AG10803 (cell line): ENCODE results near the gene PCDHGA4.
"Not testable (repeated sequence)": the region's sequence is repeated elsewhere in the genome, so short reads cannot be mapped to it uniquely, and the experiment has no call there.

Experiments
- DNase-seq: peaks from one replicate; pipeline ENCODE4 v3.0.0; 2010; ENCODE audit warnings: low read depth
- H3K4me3 ChIP-seq: 2 replicates; pipeline ENCODE4 v1.5.1; 2011; ENCODE audit warnings: mild to moderate bottlenecking, low read length, control low read depth
- CTCF ChIP-seq: conservative IDR thresholded peaks from 2 replicates; pipeline ENCODE4 v1.5.1; 2011; ENCODE audit warnings: mild to moderate bottlenecking, low read length, control low read depth, inconsistent platforms

PCDHGA4 gene

DNA sequence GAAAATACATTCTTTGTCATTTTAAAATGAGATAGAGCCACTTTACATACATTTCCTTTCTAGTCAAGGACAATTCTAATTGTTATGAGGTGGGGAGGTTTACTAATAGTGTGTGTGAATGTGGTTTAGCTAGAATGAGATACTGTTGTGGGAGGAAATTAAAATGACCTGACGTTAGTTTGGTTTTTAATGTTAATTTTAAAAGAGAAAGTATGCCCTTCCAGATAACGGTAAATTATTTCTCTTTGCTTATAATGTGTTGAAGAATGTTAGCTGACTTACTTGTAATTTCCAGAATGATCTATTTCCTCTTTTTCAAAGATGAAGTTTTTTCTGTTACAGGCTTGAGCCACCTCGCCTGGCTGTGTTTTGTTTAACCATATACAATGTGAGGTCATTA lies 32.6 kb upstream of the PCDHGA4 start:
- DNase-seq: no peak
- H3K4me3 ChIP-seq: no peak overlapping the region
- no peak for TF ChIP-seq CTCF

DNA sequence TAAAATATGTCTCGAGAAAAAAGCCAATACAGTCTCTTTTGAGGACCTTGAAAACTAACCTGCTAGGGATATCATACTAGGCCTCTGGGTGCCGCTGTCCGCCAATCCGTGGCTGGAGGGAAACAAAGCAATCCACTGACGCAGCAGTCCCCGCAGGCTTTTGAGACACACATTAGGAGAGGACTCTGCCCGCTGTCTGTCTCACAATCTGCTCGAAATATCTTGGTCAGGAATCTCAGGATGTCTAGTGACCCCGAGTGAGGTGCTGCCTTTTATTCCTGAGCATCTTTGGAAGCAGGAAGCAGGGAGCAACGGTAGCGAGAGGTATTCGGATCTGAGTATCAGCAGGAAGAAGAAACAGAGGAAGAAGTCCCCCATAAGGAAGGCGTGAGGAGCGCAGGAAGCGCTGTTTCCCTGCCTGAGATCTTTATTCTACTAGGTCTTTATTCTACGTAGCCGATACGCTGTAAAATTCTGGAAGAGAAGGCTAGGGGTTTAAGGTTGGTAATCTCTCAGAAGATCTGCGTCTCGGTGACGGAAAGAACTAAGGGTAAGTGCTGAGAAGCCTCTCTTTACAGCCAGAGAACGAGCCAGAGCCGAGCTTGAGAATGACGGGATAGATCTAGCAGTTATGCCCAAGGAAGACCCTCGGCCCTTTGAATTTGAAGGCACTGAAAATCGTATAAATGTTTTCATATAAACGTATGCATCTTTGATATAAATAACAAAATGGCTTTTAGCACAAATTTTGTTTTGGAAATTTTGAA lies 28.6 kb upstream of the PCDHGA4 start:
- TF ChIP-seq CTCF: peak; percentile 87
- peak overlapping the region; percentile 71 for H3K4me3 ChIP-seq
- DNase-seq: peak; percentile 73

GRCh38 chr5:141328231-141328630 lies 26.6 kb upstream of the PCDHGA4 start:
- no peak for DNase-seq
- no peak overlapping the region for H3K4me3 ChIP-seq
- TF ChIP-seq CTCF: no peak

GRCh38 chr5:141330299-141331080 lies 24.3 kb upstream of the PCDHGA4 start, which contains the start of gene PCDHGA1:
Gene PCDHGA1 (plus strand): TSS chr5:141330514.
- H3K4me3 ChIP-seq: peak within 1 kb of the TSS; percentile 62
- peak; percentile 72 for TF ChIP-seq CTCF
- peak; percentile 70 for DNase-seq

DNA sequence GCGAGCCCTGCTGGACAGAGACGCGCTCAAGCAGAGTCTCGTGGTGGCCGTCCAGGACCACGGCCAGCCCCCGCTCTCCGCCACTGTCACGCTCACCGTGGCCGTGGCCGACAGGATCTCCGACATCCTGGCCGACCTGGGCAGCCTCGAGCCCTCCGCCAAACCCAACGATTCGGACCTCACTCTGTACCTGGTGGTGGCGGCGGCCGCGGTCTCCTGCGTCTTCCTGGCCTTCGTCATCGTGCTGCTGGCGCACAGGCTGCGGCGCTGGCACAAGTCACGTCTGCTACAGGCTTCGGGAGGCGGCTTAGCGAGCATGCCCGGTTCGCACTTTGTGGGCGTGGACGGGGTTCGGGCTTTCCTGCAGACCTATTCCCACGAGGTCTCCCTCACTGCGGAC lies 22.2 kb upstream of the PCDHGA4 start:
- not testable (repeated sequence) for H3K4me3 ChIP-seq

DNA sequence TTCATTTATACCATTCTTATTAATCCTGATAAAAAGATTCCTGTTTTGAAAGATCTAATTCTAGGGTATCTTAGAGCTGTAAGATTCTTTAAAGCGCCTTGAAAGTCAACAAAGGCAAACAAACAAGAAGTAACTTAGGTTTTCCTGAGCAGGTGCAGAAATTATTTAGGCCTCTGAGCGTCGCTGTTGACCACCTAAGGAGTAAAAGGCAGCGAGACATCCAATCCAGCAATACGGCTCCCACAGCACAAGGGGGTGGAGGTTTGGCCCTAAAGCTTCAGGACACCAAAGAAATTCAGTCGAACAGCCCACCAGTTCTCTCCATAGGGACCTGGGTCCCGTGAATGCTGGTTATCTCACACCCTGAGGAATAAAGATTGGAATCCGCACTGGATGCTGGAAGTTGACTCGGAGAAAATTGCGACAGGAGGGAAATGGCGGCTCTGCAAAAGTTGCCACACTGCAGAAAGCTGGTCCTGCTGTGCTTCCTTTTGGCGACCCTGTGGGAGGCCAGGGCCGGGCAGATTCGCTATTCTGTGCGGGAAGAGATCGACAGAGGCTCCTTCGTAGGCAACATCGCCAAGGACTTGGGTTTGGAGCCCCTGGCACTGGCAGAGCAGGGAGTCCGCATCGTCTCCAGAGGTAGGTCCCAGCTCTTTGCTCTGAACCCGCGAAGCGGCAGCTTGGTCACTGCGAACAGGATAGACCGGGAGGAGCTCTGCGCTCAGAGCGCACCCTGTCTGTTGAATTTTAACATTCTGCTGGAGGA lies 16.1 kb upstream of the PCDHGA4 start, which contains the start of gene PCDHGA2:
Gene PCDHGA2 (plus strand): TSS at position 223 of the 769 bp plus-strand sequence.
- peak; percentile 64 for DNase-seq
- peak within 1 kb of the TSS; percentile 47 for H3K4me3 ChIP-seq
- peak; percentile 66 for TF ChIP-seq CTCF

More for the DNA sequence above, 22.2 kb upstream of the PCDHGA4 start:
- not testable (repeated sequence) for DNase-seq

- not testable (repeated sequence) for DNase-seq, H3K4me3 ChIP-seq
Observed at GRCh38 chr5:141340781-141341354, 14.0 kb upstream of the PCDHGA4 start.
